HG02938 (cell line): ENCODE data around the gene TMEM190.
"Not testable (repeated sequence)": the region's sequence is repeated elsewhere in the genome, so short reads cannot be mapped to it uniquely, and the experiment has no call there.

Source experiments
- ATAC-seq: cut with Tn5 transposase; IDR thresholded peaks from one replicate; pipeline ENCODE4 v1.9.1; 2021; ENCODE audit warnings: mild to moderate bottlenecking, moderate library complexity; ENCODE audit not compliant: unreplicated experiment

Gene TMEM190

GRCh38 chr19:55389386-55390317 lies 13.0 kb downstream of the TMEM190 start:
- no peak for ATAC-seq

- ATAC-seq, result no peak
Observed at GRCh38 chr19:55390461-55390880, 13.8 kb downstream of the TMEM190 start.

GRCh38 chr19:55391191-55391670 lies 14.6 kb downstream of the TMEM190 start:
- no peak for ATAC-seq

- no peak for ATAC-seq
Observed at GRCh38 chr19:55391702-55392615, 15.3 kb downstream of the TMEM190 start.

GRCh38 chr19:55392820-55393761 lies 16.5 kb downstream of the TMEM190 start:
- no peak for ATAC-seq

GRCh38 chr19:55398200-55398925 lies 21.7 kb downstream of the TMEM190 start:
- no peak for ATAC-seq

- ATAC-seq, result no peak
Observed at GRCh38 chr19:55400281-55401087, 23.9 kb downstream of the TMEM190 start.

- not testable (repeated sequence) for ATAC-seq
Observed at GRCh38 chr19:55401390-55401789, 24.8 kb downstream of the TMEM190 start.

GRCh38 chr19:55402509-55402908 lies 25.9 kb downstream of the TMEM190 start:
- no peak for ATAC-seq

- ATAC-seq, result no peak
Observed at GRCh38 chr19:55405638-55406037, 29.0 kb downstream of the TMEM190 start.

- ATAC-seq, result no peak
Observed at GRCh38 chr19:55406091-55406825, 29.6 kb downstream of the TMEM190 start.

- ATAC-seq, result no peak
Observed at GRCh38 chr19:55406826-55407549, 30.4 kb downstream of the TMEM190 start.

GRCh38 chr19:55407550-55407799 lies 30.8 kb downstream of the TMEM190 start, which contains the start of gene UBE2S:
Gene UBE2S, minus strand, starts transcription at chr19:55407788. Its CDS starts 199 bp downstream, at chr19:55407589.
- ATAC-seq, result not testable (repeated sequence)

- peak; percentile 83 for ATAC-seq
Observed at GRCh38 chr19:55407800-55408532, 31.3 kb downstream of the TMEM190 start.

GRCh38 chr19:55408533-55408872 lies 31.9 kb downstream of the TMEM190 start:
- ATAC-seq, result no peak

GRCh38 chr19:55409179-55409578 lies 32.6 kb downstream of the TMEM190 start:
- ATAC-seq, result not testable (repeated sequence)

GRCh38 chr19:55410168-55410567 lies 33.5 kb downstream of the TMEM190 start:
- no peak for ATAC-seq
